HG02610 (cell line): ENCODE data around the gene GSTK1.

Experiments used
- ATAC-seq: cut with Tn5 transposase; IDR thresholded peaks from one replicate; pipeline ENCODE4 v1.9.1; 2021; ENCODE audit warnings: mild to moderate bottlenecking, moderate library complexity; ENCODE audit not compliant: unreplicated experiment

The GSTK1 gene

GRCh38 chr7:143290293-143290692, 27.1 kb downstream of the GSTK1 start:
- no peak for ATAC-seq

- no peak for ATAC-seq
These were observed 29.6 kb downstream of the GSTK1 start for GRCh38 chr7:143292876-143293275.

GRCh38 chr7:143295870-143296269, 32.6 kb downstream of the GSTK1 start:
- no peak for ATAC-seq

- ATAC-seq = no peak
These were observed 33.4 kb downstream of the GSTK1 start for GRCh38 chr7:143296686-143297085.

GRCh38 chr7:143299346-143299745, 36.1 kb downstream of the GSTK1 start:
- no peak for ATAC-seq

- no peak for ATAC-seq
These were observed 36.6 kb downstream of the GSTK1 start for GRCh38 chr7:143299840-143300239.

- no peak for ATAC-seq
These were observed 38.0 kb downstream of the GSTK1 start for GRCh38 chr7:143300959-143301935.

- ATAC-seq = no peak
These were observed 40.5 kb downstream of the GSTK1 start for GRCh38 chr7:143303733-143304132.

GRCh38 chr7:143304938-143305337, 41.7 kb downstream of the GSTK1 start:
- ATAC-seq = no peak

GRCh38 chr7:143305423-143306070, 42.3 kb downstream of the GSTK1 start:
- no peak for ATAC-seq

- no peak for ATAC-seq
These were observed 45.4 kb downstream of the GSTK1 start for GRCh38 chr7:143308632-143309031.

- ATAC-seq = no peak
These were observed 50.9 kb downstream of the GSTK1 start for GRCh38 chr7:143314127-143314526.

GRCh38 chr7:143315776-143316175, 52.5 kb downstream of the GSTK1 start, which contains the start of gene CLCN1:
CLCN1 (plus strand) TSS chr7:143316111; CDS start chr7:143316213, 102 bp downstream.
- no peak for ATAC-seq

GRCh38 chr7:143316492-143316891, 53.3 kb downstream of the GSTK1 start:
- no peak for ATAC-seq

- no peak for ATAC-seq
These were observed 55.4 kb downstream of the GSTK1 start for GRCh38 chr7:143318661-143319060.
